B cell (primary cell): ENCODE results near the gene SEMA4D. TPM values are rescaled to one million over a fixed set of nuclear protein-coding genes. Genes with fewer than 3 reads are reported as not detected.

Source experiments
- ATAC-seq: fragments of 200-7000 bp; cut with Tn5 transposase; one replicate; pipeline ENCODE4 v1.10.0; 2021; ENCODE audit warnings: low read depth, mild to moderate bottlenecking, moderate number of reproducible peaks, moderate library complexity
- CTCF ChIA-PET: fragments of 350-600 bp; sonication (Branson Sonifier 250); formaldehyde crosslinking; loops from one replicate; lab custom pipeline; 2021; ENCODE audit warnings: antibody characterized with exemption, inconsistent platforms; lab: Charles Lee
- POLR2A ChIA-PET: fragments of 350-600 bp; sonication (Branson Sonifier 250); formaldehyde crosslinking; loops from one replicate; lab custom pipeline; 2021; ENCODE audit warnings: antibody characterized with exemption; lab: Charles Lee
- DNase-seq: peaks from one replicate; pipeline ENCODE4 v3.0.0; 2013
- H2AFZ ChIP-seq: 2 replicates; pipeline ENCODE4 v1.6.1; 2012; ENCODE audit warnings: mild to moderate bottlenecking, low read depth, low read length; ENCODE audit not compliant: insufficient read depth, poor library complexity, severe bottlenecking
- H3K27ac ChIP-seq, 2 donors: 1 replicate in 1 of 2; 2 replicates in 1 of 2; pipeline ENCODE4 v1.5.1; 2012 to 2013; ENCODE audit warnings: low read length in 2 of 2, mild to moderate bottlenecking in 2 of 2, moderate library complexity in 1 of 2
- H3K27me3 ChIP-seq, 4 experiments: fragments of 200-600 bp in 1 of 4; sonication (generic) in 1 of 4; replicated peaks in 1 of 4; 1 replicate in 2 of 4; 2 replicates in 2 of 4; pipeline versions ENCODE4 v1.6.1 to v1.7.0; 2013 to 2016; ENCODE audit warnings: low read length in 3 of 4, mild to moderate bottlenecking in 2 of 4, mixed read lengths in 1 of 4, moderate library complexity in 1 of 4; ENCODE audit not compliant: insufficient read depth in 4 of 4, control insufficient read depth in 3 of 4; ENCODE audit errors: control extremely low read depth in 1 of 4
- H3K36me3 ChIP-seq, 2 experiments: replicated peaks in 1 of 2; 1 replicate in 1 of 2; 2 replicates in 1 of 2; pipeline versions ENCODE4 v1.6.1 to v1.7.1; 2013; ENCODE audit warnings: low read length in 1 of 2; ENCODE audit not compliant: insufficient read depth in 2 of 2, control insufficient read depth in 1 of 2; ENCODE audit errors: control extremely low read depth in 1 of 2, extremely low read depth in 1 of 2
- H3K4me1 ChIP-seq, 2 donors: fragments of 200-600 bp in 1 of 2; sonication (generic) in 1 of 2; 1 replicate in 1 of 2; 2 replicates in 1 of 2; pipeline versions ENCODE4 v1.5.1 to v1.6.1; 2013 to 2017; ENCODE audit warnings: low read length in 2 of 2; ENCODE audit not compliant: control insufficient read depth in 2 of 2, insufficient read depth in 2 of 2
- H3K4me2 ChIP-seq: replicated peaks from 2 replicates; pipeline ENCODE3; 2012; ENCODE audit warnings: mild to moderate bottlenecking, low read depth, low read length; ENCODE audit not compliant: poor library complexity, severe bottlenecking
- H3K4me3 ChIP-seq, 5 experiments: fragments of 200-600 bp in 1 of 5; sonication (generic) in 1 of 5; 1 replicate in 3 of 5; 2 replicates in 2 of 5; pipeline versions ENCODE4 v1.5.1 to v1.7.0; 2011 to 2016; ENCODE audit warnings: low read length in 4 of 5, mild to moderate bottlenecking in 4 of 5, low read depth in 2 of 5, control low read depth in 1 of 5, moderate library complexity in 1 of 5; ENCODE audit not compliant: insufficient read depth in 1 of 5; ENCODE audit errors: control extremely low read depth in 1 of 5, extremely low read depth in 1 of 5
- H3K79me2 ChIP-seq: fragments of 200-600 bp; sonication (generic); one replicate; pipeline ENCODE4 v1.6.0; 2016; ENCODE audit warnings: low read length; ENCODE audit not compliant: control insufficient read depth, insufficient read depth
- H3K9ac ChIP-seq: fragments of 200-600 bp; sonication (generic); 2 replicates; pipeline ENCODE4 v1.6.1; 2017; ENCODE audit warnings: mild to moderate bottlenecking, low read length, moderate library complexity
- H3K9me3 ChIP-seq, 3 donors: one replicate each; pipeline versions ENCODE4 v1.6.1 to v1.7.1; 2013; ENCODE audit warnings: low read length in 2 of 3; ENCODE audit not compliant: control insufficient read depth in 2 of 3, insufficient read depth in 1 of 3; ENCODE audit errors: control extremely low read depth in 1 of 3
- H4K20me1 ChIP-seq: 2 replicates; pipeline ENCODE4 v1.6.0; 2012; ENCODE audit warnings: mild to moderate bottlenecking, low read length; ENCODE audit not compliant: insufficient read depth, control insufficient read depth, poor library complexity, severe bottlenecking
- H3K27ac Mint-ChIP-seq: one replicate; pipeline ENCODE4 v1.8.0; 2021; ENCODE audit warnings: mixed read lengths
- H3K27me3 Mint-ChIP-seq: one replicate; pipeline ENCODE4 v1.8.0; 2021; ENCODE audit warnings: mixed read lengths
- H3K4me1 Mint-ChIP-seq: one replicate; pipeline ENCODE4 v1.8.0; 2021; ENCODE audit warnings: mixed read lengths
- H3K4me3 Mint-ChIP-seq: one replicate; pipeline ENCODE4 v1.8.0; 2021; ENCODE audit warnings: mixed read lengths
- H3K9me3 Mint-ChIP-seq: one replicate; pipeline ENCODE4 v1.8.0; 2022; ENCODE audit warnings: mixed read lengths; ENCODE audit not compliant: insufficient read depth
- EZH2 ChIP-seq: IDR thresholded peaks from 2 replicates; pipeline ENCODE4 v1.6.1; 2012; ENCODE audit warnings: borderline replicate concordance, low read depth, mild to moderate bottlenecking, moderate library complexity, low read length; ENCODE audit not compliant: insufficient read depth, poor library complexity, severe bottlenecking
- WGBS: methylation state at CpG from one replicate; pipeline ENCODE4 v1.1.5; 2013; ENCODE audit warnings: missing lambda C conversion rate; ENCODE audit not compliant: insufficient coverage; 5-methylcytosine and 5-hydroxymethylcytosine counted together
- intact Hi-C: fragments of 100-400 bp; cut with micrococcal nuclease; formaldehyde crosslinking; loops from one replicate; pipeline ENCODE4 v1.10.0; 2022
- polyA plus RNA-seq: library from polyadenylated mRNA; depleted of rRNA; stranded (reverse); fragments of >200 nt; gene quantifications from 2 replicates; pipeline ENCODE4 v1.2.3, GENCODE V29; 2012
- total RNA-seq, 2 donors: library from RNA; stranded (reverse); fragments of 120-200 nt in 1 of 2; gene quantifications; 1 replicate in 1 of 2; 2 replicates in 1 of 2; pipeline versions ENCODE4 v1.2.3 to v1.2.4, GENCODE V29; 2013 to 2022
- TF ChIP-seq, protein P1 (sequence below): fragments of 200-600 bp; IDR thresholded peaks from one replicate; pipeline ENCODE4 v1.8.0; 2022; ENCODE audit warnings: antibody characterized with exemption, mild to moderate bottlenecking

Gene SEMA4D
- total and polyA plus RNA-seq, 2 donors (not counting 1 experiment from before 2014, with no cell fraction given): 53.6 to 231 TPM

DNA sequence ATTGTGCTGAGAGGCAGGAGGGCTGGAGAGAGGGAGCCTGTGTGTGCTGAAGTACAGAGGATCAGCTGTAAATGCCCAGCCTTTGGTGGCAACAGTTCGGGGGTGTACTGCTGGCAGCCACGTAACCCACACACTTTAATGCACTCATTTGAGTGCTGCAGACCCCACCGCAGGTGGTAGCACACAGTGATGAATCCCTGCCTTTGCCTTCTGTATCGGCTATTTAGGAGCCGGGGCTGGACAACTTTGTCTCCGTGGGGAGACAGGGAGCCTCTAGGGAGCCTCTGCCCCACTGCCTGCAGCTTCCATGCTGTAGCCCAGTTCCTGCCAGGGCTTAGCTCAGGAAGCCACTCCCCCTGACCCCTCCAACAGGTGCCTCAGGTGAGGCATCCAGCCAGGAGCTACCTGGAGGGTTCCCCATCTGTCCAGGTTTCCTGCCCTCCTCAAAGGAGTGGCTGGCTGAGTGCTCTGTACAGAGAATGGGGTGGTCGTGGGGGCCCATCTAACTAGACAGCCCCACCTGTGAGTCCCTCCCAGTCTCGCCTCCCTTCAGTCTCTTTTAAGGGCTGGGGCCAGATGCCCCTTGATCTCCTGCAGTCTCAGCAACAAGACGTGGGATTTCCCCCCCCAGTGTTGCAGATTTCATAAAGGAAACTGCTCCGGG is 135.1 kb downstream of the SEMA4D start:
- ChIA-PET CTCF (interaction anchor here (1.5 kb wide), 1 partner anchor 186 kb away, joined by 4 read pairs; no protein-coding TSS in a partner anchor), POLR2A (no interaction called here)
- DNase-seq (no peak), ATAC-seq (no peak)
- intact Hi-C loops: no loop called here
- H3K4me1 ChIP-seq: no peaks in the 10 kb centered on the region
- H3K36me3 ChIP-seq: peaks cover 4 to 54% of the 10 kb centered on the region in 2 experiments
- H3K27ac ChIP-seq: no peak overlapping the region
- H3K9ac ChIP-seq: no peak overlapping the region
- Mint-ChIP-seq H3K4me3 (no peak overlapping the region), H3K27ac (no peak overlapping the region), H3K4me1 (no peaks in the 10 kb centered on the region), H3K27me3 (no peaks in the 10 kb centered on the region), H3K9me3 (no peaks in the 10 kb centered on the region)
- peaks cover under 1% of the 10 kb centered on the region for H3K79me2 ChIP-seq
- H3K27me3 ChIP-seq: no peaks in the 10 kb centered on the region
- TF ChIP-seq, protein P1, sequence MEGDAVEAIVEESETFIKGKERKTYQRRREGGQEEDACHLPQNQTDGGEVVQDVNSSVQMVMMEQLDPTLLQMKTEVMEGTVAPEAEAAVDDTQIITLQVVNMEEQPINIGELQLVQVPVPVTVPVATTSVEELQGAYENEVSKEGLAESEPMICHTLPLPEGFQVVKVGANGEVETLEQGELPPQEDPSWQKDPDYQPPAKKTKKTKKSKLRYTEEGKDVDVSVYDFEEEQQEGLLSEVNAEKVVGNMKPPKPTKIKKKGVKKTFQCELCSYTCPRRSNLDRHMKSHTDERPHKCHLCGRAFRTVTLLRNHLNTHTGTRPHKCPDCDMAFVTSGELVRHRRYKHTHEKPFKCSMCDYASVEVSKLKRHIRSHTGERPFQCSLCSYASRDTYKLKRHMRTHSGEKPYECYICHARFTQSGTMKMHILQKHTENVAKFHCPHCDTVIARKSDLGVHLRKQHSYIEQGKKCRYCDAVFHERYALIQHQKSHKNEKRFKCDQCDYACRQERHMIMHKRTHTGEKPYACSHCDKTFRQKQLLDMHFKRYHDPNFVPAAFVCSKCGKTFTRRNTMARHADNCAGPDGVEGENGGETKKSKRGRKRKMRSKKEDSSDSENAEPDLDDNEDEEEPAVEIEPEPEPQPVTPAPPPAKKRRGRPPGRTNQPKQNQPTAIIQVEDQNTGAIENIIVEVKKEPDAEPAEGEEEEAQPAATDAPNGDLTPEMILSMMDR: no peak
- no peak for TF ChIP-seq EZH2
- no peak overlapping the region for H3K4me3 ChIP-seq
- no peak overlapping the region for H3K4me2 ChIP-seq
- WGBS: 95% methylated on average over 10 of the region's 10 CpGs
- H4K20me1 ChIP-seq: no peaks in the 10 kb centered on the region
- no peaks in the 10 kb centered on the region for H3K9me3 ChIP-seq
- no peak overlapping the region for H2AFZ ChIP-seq

- no peak for ATAC-seq
- TF ChIP-seq, protein P1: no peak
- no peak for TF ChIP-seq EZH2
- H3K27ac Mint-ChIP-seq: peak overlapping the region; percentile 26
- Histone ChIP-seq H3K27me3 (no peaks in the 10 kb centered on the region), H3K27ac (no peak overlapping the region), H3K4me3 (no peak overlapping the region), H4K20me1 (no peaks in the 10 kb centered on the region), H3K79me2 (no peaks in the 10 kb centered on the region), H2AFZ (no peak overlapping the region), H3K4me2 (no peak overlapping the region), H3K9me3 (no peaks in the 10 kb centered on the region), H3K36me3 (peaks cover 4 to 61% of the 10 kb centered on the region in 2 experiments), H3K9ac (no peak overlapping the region), H3K4me1 (no peaks in the 10 kb centered on the region)
- ChIA-PET CTCF (interaction anchor here (3.1 kb wide), 1 partner anchor 187 kb away, joined by 13 read pairs; no protein-coding TSS in a partner anchor), POLR2A (no interaction called here)
- no peak overlapping the region for H3K4me3 Mint-ChIP-seq
- 93% methylated on average over 9 of the region's 9 CpGs for WGBS
- no peaks in the 10 kb centered on the region for H3K4me1 Mint-ChIP-seq
- H3K27me3 Mint-ChIP-seq: no peaks in the 10 kb centered on the region
- DNase-seq: no peak
- H3K9me3 Mint-ChIP-seq: no peaks in the 10 kb centered on the region
- intact Hi-C loops: no loop called here
These were observed 135.9 kb downstream of the SEMA4D start for GRCh38 chr9:89361816-89362646.
